Naive B cell (primary cell): ENCODE data around the gene GRM8. TPM values are rescaled to one million over a fixed set of nuclear protein-coding genes. Genes with fewer than 3 reads are reported as not detected.
"Not testable (repeated sequence)": the region's sequence is repeated elsewhere in the genome, so short reads cannot be mapped to it uniquely, and the experiment has no call there.

ENCODE experiments used
- ATAC-seq, 2 donors: fragments of 150-1000 bp; cut with Tn5 transposase; 2 replicates each; pipeline ENCODE4 v1.10.0; 2021; ENCODE audit warnings: low read depth in 2 of 2, mild to moderate bottlenecking in 2 of 2, moderate library complexity in 2 of 2
- DNase-seq: peaks from one replicate; pipeline ENCODE4 v3.0.0; 2022
- H3K27ac Mint-ChIP-seq, 6 donors: one replicate each; pipeline ENCODE4 v1.8.0; 2020 to 2022; ENCODE audit warnings: mild to moderate bottlenecking in 6 of 6, mixed read lengths in 6 of 6, moderate library complexity in 5 of 6, inconsistent platforms in 2 of 6
- H3K27me3 Mint-ChIP-seq, 3 donors: one replicate each; pipeline ENCODE4 v1.8.0; 2021 to 2022; ENCODE audit warnings: mixed read lengths in 3 of 3, mild to moderate bottlenecking in 1 of 3
- H3K36me3 Mint-ChIP-seq, 2 donors: one replicate each; pipeline ENCODE4 v1.8.0; 2020 to 2022; ENCODE audit warnings: mixed read lengths in 2 of 2, inconsistent platforms in 1 of 2, mild to moderate bottlenecking in 1 of 2
- H3K4me1 Mint-ChIP-seq, 3 donors: one replicate each; pipeline ENCODE4 v1.8.0; 2020 to 2022; ENCODE audit warnings: mixed read lengths in 3 of 3, inconsistent platforms in 1 of 3, mild to moderate bottlenecking in 1 of 3, moderate library complexity in 1 of 3
- H3K4me3 Mint-ChIP-seq, 8 donors: one replicate each; pipeline ENCODE4 v1.8.0; 2020 to 2022; ENCODE audit warnings: mild to moderate bottlenecking in 8 of 8, mixed read lengths in 8 of 8, moderate library complexity in 8 of 8, inconsistent platforms in 2 of 8
- H3K9me3 Mint-ChIP-seq, 7 donors: one replicate each; pipeline ENCODE4 v1.8.0; 2020 to 2022; ENCODE audit warnings: mixed read lengths in 7 of 7, mild to moderate bottlenecking in 5 of 7, inconsistent platforms in 2 of 7, moderate library complexity in 1 of 7
- polyA plus RNA-seq, 6 donors: library from polyadenylated mRNA; unstranded; fragments of 300-500 nt; fragmentation: Illumina TruSeq; gene quantifications; one replicate each; pipeline ENCODE4 v1.2.3, GENCODE V29; 2021; ENCODE audit warnings: low read depth in 6 of 6

The GRM8 gene
- polyA plus RNA-seq, 6 donors from 2014 or later = not detected

- H3K9me3 Mint-ChIP-seq = peaks cover 0 to 11% (median 2%) of the 10 kb centered on the region in 7 donors
- no peaks in the 10 kb centered on the region for H3K4me1 Mint-ChIP-seq
- H3K4me3 Mint-ChIP-seq = no peak overlapping the region
- no peak for DNase-seq
- ATAC-seq = no peak
- no peak overlapping the region for H3K27ac Mint-ChIP-seq
- no peaks in the 10 kb centered on the region for H3K36me3 Mint-ChIP-seq
- H3K27me3 Mint-ChIP-seq = no peaks in the 10 kb centered on the region
Observed at GRCh38 chr7:126689037-126689436, 563.7 kb downstream of the GRM8 start.

- no peaks in the 10 kb centered on the region for H3K4me1 Mint-ChIP-seq
- H3K27me3 Mint-ChIP-seq = no peaks in the 10 kb centered on the region
- ATAC-seq = no peak
- H3K27ac Mint-ChIP-seq = no peak overlapping the region
- no peak for DNase-seq
- H3K36me3 Mint-ChIP-seq = no peaks in the 10 kb centered on the region
- no peak overlapping the region for H3K4me3 Mint-ChIP-seq
- H3K9me3 Mint-ChIP-seq = peaks cover 0 to 6% (median 3%) of the 10 kb centered on the region in 7 donors
Observed at GRCh38 chr7:126686474-126686873, 566.3 kb downstream of the GRM8 start.

- no peaks in the 10 kb centered on the region for H3K36me3 Mint-ChIP-seq
- no peak for ATAC-seq
- no peaks in the 10 kb centered on the region for H3K4me1 Mint-ChIP-seq
- H3K4me3 Mint-ChIP-seq = no peak overlapping the region
- no peaks in the 10 kb centered on the region for H3K27me3 Mint-ChIP-seq
- no peak overlapping the region for H3K27ac Mint-ChIP-seq
- H3K9me3 Mint-ChIP-seq = peaks cover 2 to 6% (median 4%) of the 10 kb centered on the region in 7 donors
- no peak for DNase-seq
Observed at GRCh38 chr7:126685596-126685995, 567.1 kb downstream of the GRM8 start.

GRCh38 chr7:126685018-126685573 is 567.6 kb downstream of the GRM8 start:
- Mint-ChIP-seq H3K27me3 (no peaks in the 10 kb centered on the region), H3K4me3 (no peak overlapping the region), H3K4me1 (no peaks in the 10 kb centered on the region), H3K36me3 (no peaks in the 10 kb centered on the region), H3K9me3 (peaks cover 1 to 5% (median 4%) of the 10 kb centered on the region in 7 donors), H3K27ac (no peak overlapping the region)
- no peak for ATAC-seq
- DNase-seq = no peak

GRCh38 chr7:126682176-126682575 is 570.6 kb downstream of the GRM8 start:
- Mint-ChIP-seq H3K27me3 (no peaks in the 10 kb centered on the region), H3K36me3 (no peaks in the 10 kb centered on the region), H3K4me1 (no peaks in the 10 kb centered on the region), H3K4me3 (no peak overlapping the region), H3K27ac (no peak overlapping the region), H3K9me3 (peaks cover 0 to 8% (median 2%) of the 10 kb centered on the region in 7 donors)
- DNase-seq = no peak
- ATAC-seq = no peak

- not testable (repeated sequence) for H3K27ac Mint-ChIP-seq, H3K4me1 Mint-ChIP-seq, ATAC-seq, DNase-seq, H3K9me3 Mint-ChIP-seq, H3K27me3 Mint-ChIP-seq, H3K36me3 Mint-ChIP-seq, H3K4me3 Mint-ChIP-seq
Observed at GRCh38 chr7:126668762-126669161, 584.0 kb downstream of the GRM8 start.

- Mint-ChIP-seq H3K4me1 (no peaks in the 10 kb centered on the region), H3K27me3 (no peaks in the 10 kb centered on the region), H3K27ac (no peak overlapping the region), H3K36me3 (no peaks in the 10 kb centered on the region), H3K9me3 (peaks cover 0 to 9% (median 6%) of the 10 kb centered on the region in 7 donors), H3K4me3 (no peak overlapping the region)
- ATAC-seq = no peak
- DNase-seq = no peak
Observed at GRCh38 chr7:126668367-126668752, 584.4 kb downstream of the GRM8 start.

GRCh38 chr7:126667742-126668366 is 584.9 kb downstream of the GRM8 start:
- no peak for DNase-seq
- peak overlapping the region in 1 of 6 donors; percentile 69 for H3K27ac Mint-ChIP-seq
- H3K9me3 Mint-ChIP-seq = peaks cover 0 to 9% (median 6%) of the 10 kb centered on the region in 7 donors
- H3K27me3 Mint-ChIP-seq = no peaks in the 10 kb centered on the region
- H3K4me3 Mint-ChIP-seq = no peak overlapping the region
- no peak for ATAC-seq
- H3K36me3 Mint-ChIP-seq = no peaks in the 10 kb centered on the region
- no peaks in the 10 kb centered on the region for H3K4me1 Mint-ChIP-seq

GRCh38 chr7:126662856-126663255 is 589.9 kb downstream of the GRM8 start:
- Mint-ChIP-seq H3K36me3 (no peaks in the 10 kb centered on the region), H3K27ac (no peak overlapping the region), H3K4me3 (no peak overlapping the region), H3K9me3 (peaks cover 0 to 4% (median 3%) of the 10 kb centered on the region in 7 donors), H3K4me1 (no peaks in the 10 kb centered on the region), H3K27me3 (no peaks in the 10 kb centered on the region)
- no peak for DNase-seq
- ATAC-seq = no peak

GRCh38 chr7:126659124-126659523 is 593.6 kb downstream of the GRM8 start:
- H3K4me1 Mint-ChIP-seq = no peaks in the 10 kb centered on the region
- H3K36me3 Mint-ChIP-seq = no peaks in the 10 kb centered on the region
- no peak overlapping the region for H3K4me3 Mint-ChIP-seq
- ATAC-seq (no peak), DNase-seq (no peak)
- H3K27me3 Mint-ChIP-seq = no peaks in the 10 kb centered on the region
- no peak overlapping the region for H3K27ac Mint-ChIP-seq
- peaks cover 0 to 4% (median 3%) of the 10 kb centered on the region in 7 donors for H3K9me3 Mint-ChIP-seq

GRCh38 chr7:126658684-126659083 is 594.1 kb downstream of the GRM8 start:
- ATAC-seq (no peak), DNase-seq (no peak)
- Mint-ChIP-seq H3K36me3 (no peaks in the 10 kb centered on the region), H3K4me1 (no peaks in the 10 kb centered on the region), H3K27ac (no peak overlapping the region), H3K27me3 (no peaks in the 10 kb centered on the region), H3K9me3 (peaks cover 0 to 4% (median 3%) of the 10 kb centered on the region in 7 donors), H3K4me3 (peak overlapping the region in 1 of 8 donors; percentile 25)

- H3K9me3 Mint-ChIP-seq = peaks cover 0 to 4% (median 3%) of the 10 kb centered on the region in 7 donors
Observed at GRCh38 chr7:126657599-126658358, 595.0 kb downstream of the GRM8 start.

GRCh38 chr7:126657137-126657536 is 595.6 kb downstream of the GRM8 start:
- Mint-ChIP-seq H3K36me3 (no peaks in the 10 kb centered on the region), H3K27ac (no peak overlapping the region), H3K27me3 (no peaks in the 10 kb centered on the region), H3K4me3 (no peak overlapping the region), H3K4me1 (no peaks in the 10 kb centered on the region), H3K9me3 (peaks cover 0 to 4% (median 2%) of the 10 kb centered on the region in 7 donors)
- ATAC-seq = no peak
- DNase-seq = no peak

More at GRCh38 chr7:126657599-126658358, 595.0 kb downstream of the GRM8 start:
- ATAC-seq (peak in 1 of 2 donors; percentile 61), DNase-seq (no peak)
- Mint-ChIP-seq H3K27me3 (no peaks in the 10 kb centered on the region), H3K27ac (peak overlapping the region in 2 of 6 donors; percentile 18 to 69), H3K4me1 (no peaks in the 10 kb centered on the region), H3K36me3 (no peaks in the 10 kb centered on the region), H3K4me3 (peak overlapping the region in 1 of 8 donors; percentile 47)

- H3K27me3 Mint-ChIP-seq = no peaks in the 10 kb centered on the region
- peaks cover 0 to 7% (median 4%) of the 10 kb centered on the region in 7 donors for H3K9me3 Mint-ChIP-seq
- no peak overlapping the region for H3K4me3 Mint-ChIP-seq
- DNase-seq (no peak), ATAC-seq (no peak)
- no peaks in the 10 kb centered on the region for H3K4me1 Mint-ChIP-seq
- H3K27ac Mint-ChIP-seq = no peak overlapping the region
- H3K36me3 Mint-ChIP-seq = no peaks in the 10 kb centered on the region
Observed at GRCh38 chr7:126656165-126656564, 596.6 kb downstream of the GRM8 start.
